ENCODE data around the gene DYSF.

The DYSF gene

DNA sequence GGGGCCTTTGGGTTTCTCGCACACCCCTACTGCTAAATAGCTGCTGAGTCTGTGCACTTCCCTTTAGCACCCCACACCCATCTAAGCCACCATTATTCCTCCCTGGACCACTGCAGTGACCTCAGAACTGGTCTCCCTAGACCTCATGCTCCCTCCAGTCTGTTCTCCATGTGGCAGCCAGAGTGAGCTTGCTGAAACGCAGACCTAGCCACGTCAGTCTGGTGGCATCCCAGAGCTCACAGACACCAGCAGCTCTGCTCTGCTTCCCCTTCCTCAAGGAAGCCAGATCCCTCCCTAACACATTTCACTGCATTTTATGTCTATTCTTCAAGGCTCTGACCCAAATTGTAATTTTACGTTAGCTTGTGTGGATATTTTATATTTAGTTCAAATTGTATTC is 144.4 kb downstream of the DYSF start:
- no peak overlapping the region for H3K4me3 ChIP-seq (ENCODE audit: low read depth, low read length)
- in situ Hi-C loops (cut with HindIII; ENCODE audit: low sequenced_read_pairs): no loop called here
- TF ChIP-seq, protein P1, sequence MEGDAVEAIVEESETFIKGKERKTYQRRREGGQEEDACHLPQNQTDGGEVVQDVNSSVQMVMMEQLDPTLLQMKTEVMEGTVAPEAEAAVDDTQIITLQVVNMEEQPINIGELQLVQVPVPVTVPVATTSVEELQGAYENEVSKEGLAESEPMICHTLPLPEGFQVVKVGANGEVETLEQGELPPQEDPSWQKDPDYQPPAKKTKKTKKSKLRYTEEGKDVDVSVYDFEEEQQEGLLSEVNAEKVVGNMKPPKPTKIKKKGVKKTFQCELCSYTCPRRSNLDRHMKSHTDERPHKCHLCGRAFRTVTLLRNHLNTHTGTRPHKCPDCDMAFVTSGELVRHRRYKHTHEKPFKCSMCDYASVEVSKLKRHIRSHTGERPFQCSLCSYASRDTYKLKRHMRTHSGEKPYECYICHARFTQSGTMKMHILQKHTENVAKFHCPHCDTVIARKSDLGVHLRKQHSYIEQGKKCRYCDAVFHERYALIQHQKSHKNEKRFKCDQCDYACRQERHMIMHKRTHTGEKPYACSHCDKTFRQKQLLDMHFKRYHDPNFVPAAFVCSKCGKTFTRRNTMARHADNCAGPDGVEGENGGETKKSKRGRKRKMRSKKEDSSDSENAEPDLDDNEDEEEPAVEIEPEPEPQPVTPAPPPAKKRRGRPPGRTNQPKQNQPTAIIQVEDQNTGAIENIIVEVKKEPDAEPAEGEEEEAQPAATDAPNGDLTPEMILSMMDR (IDR thresholded peaks at IDR 0.05; ENCODE audit: low read depth, low read length, missing control alignments): no peak
- DNase-seq (ENCODE audit: low read depth): no peak

DNA sequence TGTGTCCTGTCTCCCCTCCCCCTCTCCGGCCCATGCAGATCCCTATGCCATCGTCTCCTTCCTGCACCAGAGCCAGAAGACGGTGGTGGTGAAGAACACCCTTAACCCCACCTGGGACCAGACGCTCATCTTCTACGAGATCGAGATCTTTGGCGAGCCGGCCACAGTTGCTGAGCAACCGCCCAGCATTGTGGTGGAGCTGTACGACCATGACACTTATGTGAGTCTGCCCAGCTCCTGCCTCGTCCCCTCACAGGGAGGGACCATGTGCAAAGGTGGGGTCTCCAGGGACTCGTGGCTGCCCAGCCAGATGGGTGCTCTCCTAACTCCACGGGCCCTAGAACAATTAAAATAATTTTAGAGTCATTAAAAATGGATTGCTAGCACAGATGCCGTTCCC is 145.2 kb downstream of the DYSF start:
- DNase-seq (ENCODE audit: low read depth): no peak
- H3K4me3 ChIP-seq (ENCODE audit: low read depth, low read length): no peak overlapping the region
- in situ Hi-C loops (cut with HindIII; ENCODE audit: low sequenced_read_pairs): no loop called here
- TF ChIP-seq, protein P1 (IDR thresholded peaks at IDR 0.05; ENCODE audit: low read depth, low read length, missing control alignments): no peak

DNA sequence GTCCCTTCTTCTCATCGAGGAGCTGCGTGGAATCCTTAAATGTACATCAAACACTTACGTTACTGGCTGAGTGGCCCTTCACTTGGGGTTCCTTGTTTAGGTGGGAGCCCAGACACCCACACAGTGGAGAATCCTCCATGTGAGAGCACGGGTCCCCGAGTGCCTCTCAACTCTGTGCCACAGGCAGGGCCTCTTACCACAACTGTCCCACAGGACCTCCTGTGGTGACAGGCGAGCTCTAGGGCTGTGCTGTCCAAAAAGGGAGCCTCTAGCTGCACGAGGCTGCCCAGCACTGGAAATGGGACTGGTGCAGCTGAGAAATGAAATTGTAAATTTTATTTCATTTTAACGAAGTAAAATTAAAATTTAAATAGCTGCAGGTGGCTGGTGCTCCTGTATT is 145.7 kb downstream of the DYSF start:
- DNase-seq (ENCODE audit: low read depth): no peak
- TF ChIP-seq, protein P1 (IDR thresholded peaks at IDR 0.05; ENCODE audit: low read depth, low read length, missing control alignments): no peak
- H3K4me3 ChIP-seq (ENCODE audit: low read depth, low read length): no peak overlapping the region
- in situ Hi-C loops (cut with HindIII; ENCODE audit: low sequenced_read_pairs): no loop called here

DNA sequence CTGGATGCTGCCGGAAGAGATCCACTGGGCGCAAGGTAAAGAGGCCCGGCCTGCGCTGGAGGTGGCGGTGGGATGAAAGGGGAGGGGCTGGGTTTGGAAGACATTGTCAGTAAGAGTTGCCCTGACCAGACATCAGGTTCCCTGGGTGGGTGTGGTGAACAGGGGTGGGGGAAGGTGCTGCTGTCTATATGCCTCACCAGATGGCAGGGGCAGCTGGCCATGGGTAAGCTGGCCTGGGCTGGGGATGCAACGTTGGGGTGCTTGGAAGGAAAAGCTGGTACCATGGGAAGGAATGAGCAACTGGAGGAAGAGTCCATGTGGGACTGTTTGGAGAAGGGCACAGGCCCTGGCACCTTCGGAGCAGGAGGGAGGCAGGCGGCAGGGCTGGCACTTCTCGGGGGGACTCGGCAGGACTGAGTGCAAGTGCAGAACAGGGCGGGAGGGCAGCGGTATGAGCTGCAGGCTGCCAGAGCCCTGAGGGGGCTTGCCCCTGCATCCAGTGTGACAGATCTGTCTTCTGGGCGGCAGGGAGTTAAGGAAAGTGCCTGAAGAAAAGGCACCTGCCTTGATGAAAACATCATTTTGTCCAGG is 146.4 kb downstream of the DYSF start:
- no peak for DNase-seq (ENCODE audit: low read depth)
- TF ChIP-seq, protein P1 (IDR thresholded peaks at IDR 0.05; ENCODE audit: low read depth, low read length, missing control alignments): no peak
- H3K4me3 ChIP-seq (ENCODE audit: low read depth, low read length): no peak overlapping the region
- in situ Hi-C loops (cut with HindIII; ENCODE audit: low sequenced_read_pairs): no loop called here

DNA sequence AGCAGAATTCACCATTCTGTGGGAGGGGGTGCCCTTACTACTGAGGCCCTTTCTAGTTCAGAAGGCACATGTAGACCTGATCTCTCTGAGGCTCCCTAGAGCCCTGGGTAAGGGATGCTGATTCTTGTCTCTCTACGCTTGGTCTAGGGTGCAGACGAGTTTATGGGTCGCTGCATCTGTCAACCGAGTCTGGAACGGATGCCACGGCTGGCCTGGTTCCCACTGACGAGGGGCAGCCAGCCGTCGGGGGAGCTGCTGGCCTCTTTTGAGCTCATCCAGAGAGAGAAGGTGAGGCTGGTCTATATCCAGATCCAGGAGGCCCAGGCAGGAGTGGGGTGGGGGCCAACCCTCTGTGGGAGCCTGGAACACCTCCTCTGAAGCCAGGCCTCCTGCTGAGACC is 147.2 kb downstream of the DYSF start:
- no peak for DNase-seq (ENCODE audit: low read depth)
- H3K4me3 ChIP-seq (ENCODE audit: low read depth, low read length): no peak overlapping the region
- in situ Hi-C loops (cut with HindIII; ENCODE audit: low sequenced_read_pairs): no loop called here
- TF ChIP-seq, protein P1 (IDR thresholded peaks at IDR 0.05; ENCODE audit: low read depth, low read length, missing control alignments): no peak

DNA sequence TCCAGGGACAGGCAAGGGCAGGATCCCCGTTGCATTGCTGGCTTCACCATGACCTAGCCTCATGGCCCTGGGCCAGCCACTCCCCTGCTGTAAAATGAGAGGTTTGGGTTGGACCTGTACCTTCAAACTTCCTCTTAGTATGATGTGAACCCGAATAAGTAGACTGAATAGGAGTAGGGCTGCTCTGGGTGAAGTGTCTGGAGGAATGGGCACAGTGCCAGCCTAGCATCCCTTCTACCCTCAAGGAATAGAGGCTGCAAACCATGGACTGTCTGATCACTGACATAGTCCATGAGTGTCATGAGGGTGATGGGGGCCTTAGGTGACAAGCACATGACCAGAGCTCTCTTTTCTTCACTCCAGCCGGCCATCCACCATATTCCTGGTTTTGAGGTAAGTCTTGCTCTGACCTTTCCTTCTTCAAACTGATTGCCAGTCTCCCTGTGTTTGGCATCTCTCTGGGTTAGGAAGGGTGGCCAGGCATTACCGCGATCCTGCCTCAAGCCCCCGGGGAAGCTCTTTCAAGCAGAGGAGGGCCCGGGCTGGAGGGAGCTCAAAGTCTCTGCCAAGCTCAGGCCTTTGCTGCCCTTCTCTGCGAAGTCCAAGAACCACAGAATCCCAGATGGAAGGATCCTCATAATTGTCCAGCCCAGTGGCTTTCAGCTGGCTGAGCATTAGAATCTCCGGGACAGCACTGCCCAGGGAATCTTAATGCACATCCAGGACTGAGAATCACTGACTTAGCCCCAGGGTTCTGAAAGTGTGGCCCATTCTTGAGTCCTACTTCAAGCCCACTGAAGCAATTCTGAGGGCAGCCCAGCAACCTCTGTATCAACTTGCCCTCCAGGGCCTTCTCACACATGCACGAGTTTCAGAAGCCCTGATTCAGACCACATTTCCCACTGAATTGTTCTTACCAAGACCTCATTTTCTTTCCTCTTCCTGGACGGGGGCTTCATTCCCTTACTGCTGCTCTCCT is 148.1 kb downstream of the DYSF start:
- no peak overlapping the region for H3K4me3 ChIP-seq (ENCODE audit: low read depth, low read length)
- TF ChIP-seq, protein P1 (IDR thresholded peaks at IDR 0.05; ENCODE audit: low read depth, low read length, missing control alignments): no peak
- in situ Hi-C loops (cut with HindIII; ENCODE audit: low sequenced_read_pairs): no loop called here
- no peak for DNase-seq (ENCODE audit: low read depth)

Data from astrocyte of the cerebellum (primary cell).